Thoracic aorta (tissue), 2 donors: ENCODE data around the gene GPS1. TPM values are rescaled to one million over a fixed set of nuclear protein-coding genes. Genes with fewer than 3 reads are reported as not detected.

Experiments used
- ATAC-seq: fragments of 150-250 bp; one replicate; pipeline ENCODE4 v1.8.0; 2017; ENCODE audit warnings: low read depth; ENCODE audit not compliant: insufficient number of reproducible peaks, low FRiP score
- DNase-seq: peaks from one replicate; pipeline ENCODE4 v3.0.0-alpha.2; 2020; ENCODE audit warnings: low spot score
- H3K27ac ChIP-seq, 2 donors: fragments of 200-600 bp; sonication (generic); 1 replicate in 1 of 2; 2 replicates in 1 of 2; pipeline ENCODE4 v1.5.1; 2016; ENCODE audit warnings: mild to moderate bottlenecking in 2 of 2, moderate library complexity in 2 of 2
- H3K27me3 ChIP-seq: fragments of 200-600 bp; sonication (generic); replicated peaks from 2 replicates; pipeline ENCODE4 v1.6.0; 2016; ENCODE audit warnings: mild to moderate bottlenecking; ENCODE audit not compliant: insufficient read depth
- H3K36me3 ChIP-seq: fragments of 200-600 bp; sonication (generic); one replicate; pipeline ENCODE4 v1.5.1; 2016
- H3K4me1 ChIP-seq, 2 donors: fragments of 200-600 bp; sonication (generic); 1 replicate in 1 of 2; 2 replicates in 1 of 2; pipeline versions ENCODE4 v1.5.1 to v1.6.0; 2016; ENCODE audit warnings: low read depth in 2 of 2, mild to moderate bottlenecking in 1 of 2; ENCODE audit not compliant: control insufficient read depth in 1 of 2
- H3K4me3 ChIP-seq: fragments of 200-600 bp; sonication (generic); 2 replicates; pipeline ENCODE4 v1.5.1; 2016; ENCODE audit warnings: mild to moderate bottlenecking
- H3K9me3 ChIP-seq: fragments of 200-600 bp; sonication (generic); 2 replicates; pipeline ENCODE4 v1.5.1; 2016
- CTCF ChIP-seq: fragments of 200-600 bp; sonication (generic); IDR thresholded peaks from one replicate; pipeline ENCODE4 v1.5.1; 2019; ENCODE audit warnings: antibody characterized with exemption
- total RNA-seq, 2 donors: library from RNA; depleted of rRNA; stranded (reverse); fragments of >200 nt; gene quantifications; one replicate each; pipeline versions ENCODE4 v1.1.0 to v1.2.3, GENCODE V29; 2016

GPS1 gene
- total RNA-seq, 2 donors from 2014 or later = 43.2 to 91.9 TPM

DNA sequence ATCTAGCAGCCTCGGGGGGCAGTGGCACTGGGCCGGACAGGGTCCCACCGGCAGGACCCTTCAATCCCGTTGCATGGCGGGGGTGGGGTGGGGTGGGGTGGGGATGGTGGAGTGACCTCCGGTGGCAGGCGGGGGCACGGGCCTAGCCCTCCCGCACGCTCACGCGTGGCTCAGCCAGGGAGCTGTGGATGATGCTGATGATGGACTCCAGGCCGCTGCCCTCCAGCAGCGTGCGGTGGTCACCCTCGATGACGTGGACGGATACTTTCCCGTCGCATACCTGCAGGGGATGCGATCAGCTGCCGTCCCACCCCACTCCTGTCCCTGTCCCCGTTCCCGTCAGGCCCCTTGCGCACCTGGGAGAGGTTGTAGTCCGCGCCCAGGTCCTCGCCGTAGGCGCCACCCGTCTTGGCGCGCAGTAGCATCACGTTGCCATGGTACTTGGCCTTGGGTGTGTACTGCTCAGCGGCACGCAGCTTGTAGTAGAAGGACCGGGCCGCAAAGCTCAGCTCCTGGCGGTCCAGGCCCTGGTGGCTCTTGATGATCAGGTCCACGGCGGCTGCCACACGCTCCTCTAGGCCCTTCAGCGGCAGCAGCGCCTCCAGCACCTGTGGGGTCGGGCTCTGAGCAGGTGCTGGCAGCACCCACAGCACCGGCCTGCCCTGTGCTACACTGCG is 27.4 kb downstream of the GPS1 start:
- H3K4me1 ChIP-seq = no peaks in the 10 kb centered on the region
- DNase-seq (no peak), ATAC-seq (no peak)
- peaks cover 41% of the 10 kb centered on the region for H3K36me3 ChIP-seq
- H3K4me3 ChIP-seq = no peak overlapping the region
- TF ChIP-seq CTCF = no peak
- no peaks in the 10 kb centered on the region for H3K27me3 ChIP-seq
- no peak overlapping the region for H3K27ac ChIP-seq
- no peaks in the 10 kb centered on the region for H3K9me3 ChIP-seq

- H3K9me3 ChIP-seq = no peaks in the 10 kb centered on the region
- H3K27me3 ChIP-seq = no peaks in the 10 kb centered on the region
- ATAC-seq (no peak), DNase-seq (no peak)
- peaks cover 50% of the 10 kb centered on the region for H3K36me3 ChIP-seq
- no peaks in the 10 kb centered on the region for H3K4me1 ChIP-seq
- no peak for TF ChIP-seq CTCF
- H3K27ac ChIP-seq = no peak overlapping the region
- H3K4me3 ChIP-seq = no peak overlapping the region
Measured at GRCh38 chr17:82080048-82080788, 28.5 kb downstream of the GPS1 start.

DNA sequence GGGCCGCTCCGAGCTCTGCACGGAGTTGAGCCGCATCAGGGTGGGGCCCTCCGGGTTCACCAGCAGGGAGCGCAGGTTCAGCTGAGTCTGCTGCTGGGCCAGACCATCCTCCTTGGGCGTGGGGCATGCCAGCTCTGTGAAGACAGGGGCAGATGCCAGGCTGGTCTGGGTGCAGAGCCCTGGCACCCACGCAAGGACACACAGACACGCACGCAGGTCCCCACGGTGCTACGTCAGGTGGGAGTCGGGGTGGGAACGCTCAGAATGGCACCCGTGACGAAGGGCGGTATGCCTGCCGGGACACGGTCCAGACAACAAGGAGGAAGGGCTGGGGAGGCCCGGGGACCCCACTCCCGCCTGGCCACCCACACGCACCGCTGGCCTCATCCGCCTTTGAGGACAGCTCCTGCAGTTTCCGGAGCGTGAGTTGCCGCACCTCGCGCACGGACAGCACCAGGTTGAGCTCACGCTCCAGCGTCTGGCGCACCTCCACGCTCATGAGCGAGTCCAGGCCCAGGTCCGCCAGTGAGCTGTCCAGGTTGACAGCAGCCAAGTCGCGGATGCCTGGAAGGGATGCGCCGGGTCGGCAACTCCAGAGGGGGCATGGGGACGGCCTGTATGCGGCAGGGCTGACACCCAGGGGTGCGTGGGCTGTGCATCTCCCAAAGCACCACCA is 29.2 kb downstream of the GPS1 start:
- H3K4me1 ChIP-seq = no peaks in the 10 kb centered on the region
- no peak overlapping the region for H3K4me3 ChIP-seq
- no peak for DNase-seq
- TF ChIP-seq CTCF = no peak
- no peaks in the 10 kb centered on the region for H3K9me3 ChIP-seq
- peaks cover 55% of the 10 kb centered on the region for H3K36me3 ChIP-seq
- no peaks in the 10 kb centered on the region for H3K27me3 ChIP-seq
- ATAC-seq = no peak
- no peak overlapping the region for H3K27ac ChIP-seq

- no peak for DNase-seq
- H3K27ac ChIP-seq = no peak overlapping the region
- no peak for TF ChIP-seq CTCF
- H3K36me3 ChIP-seq = peaks cover 62% of the 10 kb centered on the region
- H3K4me1 ChIP-seq = no peaks in the 10 kb centered on the region
- H3K9me3 ChIP-seq = no peaks in the 10 kb centered on the region
- ATAC-seq = no peak
- no peaks in the 10 kb centered on the region for H3K27me3 ChIP-seq
- no peak overlapping the region for H3K4me3 ChIP-seq
Measured at GRCh38 chr17:82081546-82081945, 29.8 kb downstream of the GPS1 start.

- H3K27me3 ChIP-seq = no peaks in the 10 kb centered on the region
- no peak for DNase-seq
- no peak for TF ChIP-seq CTCF
- H3K4me3 ChIP-seq = no peak overlapping the region
- no peak overlapping the region for H3K27ac ChIP-seq
- ATAC-seq = no peak
- no peaks in the 10 kb centered on the region for H3K9me3 ChIP-seq
- peaks cover 66% of the 10 kb centered on the region for H3K36me3 ChIP-seq
- no peaks in the 10 kb centered on the region for H3K4me1 ChIP-seq
Measured at GRCh38 chr17:82081966-82082365, 30.3 kb downstream of the GPS1 start.
